HG03520 (cell line): Measurements from ENCODE around the gene THBS2.
"Not testable (repeated sequence)": the region's sequence is repeated elsewhere in the genome, so short reads cannot be mapped to it uniquely, and the experiment has no call there.

Source experiments
- ATAC-seq: cut with Tn5 transposase; IDR thresholded peaks from one replicate; pipeline ENCODE4 v1.9.1; 2021; ENCODE audit warnings: mild to moderate bottlenecking, moderate library complexity; ENCODE audit not compliant: unreplicated experiment

Gene THBS2

DNA sequence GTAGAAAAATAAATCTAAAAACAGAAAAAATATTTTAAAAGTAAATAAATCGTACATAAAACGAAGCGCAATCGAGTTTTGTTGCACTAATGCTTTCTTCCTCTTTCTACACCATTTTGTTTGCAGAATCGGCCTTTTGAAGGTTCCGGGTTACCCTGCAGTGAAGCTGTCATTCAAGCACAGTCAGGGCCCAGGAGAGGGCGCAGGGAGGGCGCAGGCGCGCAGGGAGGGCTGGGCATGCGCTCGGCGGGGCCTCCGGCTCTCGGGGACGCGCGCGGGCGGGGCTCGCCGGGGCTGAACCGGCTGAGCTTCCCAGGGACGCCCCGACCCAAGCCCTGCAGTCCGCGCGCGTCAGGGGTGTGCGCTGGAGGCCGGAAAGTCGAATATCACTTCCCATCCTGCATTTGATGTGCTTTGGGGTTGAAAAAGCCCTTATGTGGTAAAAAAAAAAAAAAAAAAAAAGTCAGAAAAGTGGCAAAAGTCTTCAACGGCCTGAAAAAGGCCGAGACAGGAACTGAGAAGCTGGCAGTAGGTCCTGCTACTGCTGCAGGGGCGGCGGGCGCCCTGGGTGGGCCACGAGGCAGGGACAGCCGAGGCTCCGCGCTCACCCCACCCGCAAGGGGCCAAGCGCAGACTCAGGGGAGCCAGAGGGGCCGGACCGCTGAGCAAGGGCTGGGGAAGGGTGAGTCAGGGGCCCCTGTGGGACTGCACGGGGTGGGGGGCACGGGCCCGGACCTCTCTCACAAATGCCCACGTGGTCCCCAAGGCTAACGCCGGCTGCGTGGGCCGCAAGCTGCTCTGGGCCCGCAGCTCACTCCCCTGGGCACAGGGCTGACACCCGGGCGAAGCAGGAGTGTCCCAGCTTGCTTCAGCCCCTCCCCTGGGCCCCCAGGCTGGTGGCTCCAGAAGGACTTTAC lies 40.5 kb downstream of the THBS2 start:
- peak; percentile 99 for ATAC-seq

DNA sequence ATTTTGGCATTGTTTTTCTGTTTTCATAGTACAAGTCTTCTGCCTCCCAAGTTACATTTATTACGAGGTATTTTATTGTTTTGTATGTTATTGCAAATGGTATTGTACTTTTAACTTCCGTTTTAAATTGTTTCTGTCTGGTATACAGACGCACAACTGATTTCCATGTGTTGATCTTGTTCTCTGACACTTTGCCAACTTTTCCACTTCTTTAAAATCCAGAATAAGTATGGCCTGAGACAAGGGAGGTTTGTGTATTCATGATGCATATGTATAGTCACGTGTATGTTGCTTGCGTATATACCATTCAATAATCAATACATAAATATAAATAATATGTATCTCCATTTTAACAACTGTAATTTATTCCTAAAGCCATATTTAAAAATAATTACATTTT lies 41.2 kb downstream of the THBS2 start:
- ATAC-seq: no peak

DNA sequence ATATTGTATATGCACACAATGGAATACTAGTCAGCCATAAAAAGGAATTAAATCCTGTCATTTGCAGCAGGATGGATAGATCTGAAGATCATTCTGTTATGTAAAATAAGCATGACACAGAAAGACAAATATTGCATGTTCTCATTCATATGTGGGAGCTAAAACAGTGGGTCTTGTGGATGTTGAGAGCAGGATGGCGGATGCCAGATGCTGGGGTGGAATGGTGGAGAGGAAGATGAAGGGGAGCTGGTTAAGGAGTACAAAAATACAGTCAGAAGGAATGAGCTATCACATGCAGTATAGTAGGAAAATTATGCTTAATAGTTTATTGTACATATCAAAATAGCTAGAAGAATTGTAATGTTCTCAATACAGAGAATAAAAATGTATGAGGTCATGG lies 41.8 kb downstream of the THBS2 start:
- no peak for ATAC-seq

DNA sequence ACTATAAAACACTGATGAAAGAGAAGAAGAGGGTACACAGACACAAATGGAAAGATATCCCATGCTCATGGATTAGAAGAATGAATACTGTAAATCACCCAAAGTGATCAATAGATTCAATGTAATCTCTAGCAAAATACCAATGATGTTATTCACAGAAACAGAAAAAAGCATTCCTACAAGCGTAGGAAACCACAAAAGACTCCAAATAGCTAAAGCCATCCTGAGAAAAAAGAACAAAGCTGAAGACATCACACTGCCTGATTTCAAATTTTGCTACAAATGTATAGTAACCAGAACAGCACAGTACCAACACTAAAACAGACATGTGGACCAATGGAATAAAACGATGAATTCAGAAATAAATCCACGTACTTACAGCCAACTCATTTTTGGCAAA lies 43.0 kb downstream of the THBS2 start:
- no peak for ATAC-seq

DNA sequence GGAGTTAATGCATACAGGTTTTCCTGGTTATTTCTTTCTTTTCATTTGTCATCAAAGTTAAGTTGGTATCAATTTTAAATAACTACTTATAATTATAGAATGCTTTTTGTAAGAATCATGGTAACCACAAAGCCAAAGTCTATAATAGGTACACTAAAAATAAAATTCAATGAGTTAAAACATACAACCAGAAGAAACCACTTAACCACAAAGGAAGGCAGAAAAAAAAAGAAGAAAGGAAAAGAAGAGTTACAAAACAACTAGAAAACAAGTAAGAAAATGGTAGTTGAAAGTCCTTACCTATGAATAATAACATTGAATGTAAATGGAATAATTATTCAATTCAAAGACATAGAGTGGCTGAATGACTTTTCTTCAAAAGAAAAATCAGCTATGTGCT lies 45.6 kb downstream of the THBS2 start:
- no peak for ATAC-seq

DNA sequence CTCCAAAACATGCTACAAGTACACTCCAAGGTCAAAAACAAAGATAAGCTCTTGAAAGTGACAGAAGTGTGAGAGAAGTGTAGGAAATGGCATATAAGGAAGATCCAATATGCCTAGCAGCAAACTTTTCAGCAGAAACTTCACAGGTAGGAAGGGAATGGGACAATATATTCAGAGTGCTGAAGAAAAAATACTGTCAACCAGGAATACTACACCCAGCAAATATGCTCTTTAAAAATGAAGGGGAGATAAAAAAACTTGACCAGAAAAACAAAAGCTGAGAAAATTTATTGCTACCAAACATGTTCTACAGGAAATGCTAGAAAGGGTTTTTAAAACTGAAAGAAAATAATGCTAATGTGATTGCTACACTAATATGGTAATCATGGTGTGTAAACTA lies 46.2 kb downstream of the THBS2 start:
- ATAC-seq: no peak

DNA sequence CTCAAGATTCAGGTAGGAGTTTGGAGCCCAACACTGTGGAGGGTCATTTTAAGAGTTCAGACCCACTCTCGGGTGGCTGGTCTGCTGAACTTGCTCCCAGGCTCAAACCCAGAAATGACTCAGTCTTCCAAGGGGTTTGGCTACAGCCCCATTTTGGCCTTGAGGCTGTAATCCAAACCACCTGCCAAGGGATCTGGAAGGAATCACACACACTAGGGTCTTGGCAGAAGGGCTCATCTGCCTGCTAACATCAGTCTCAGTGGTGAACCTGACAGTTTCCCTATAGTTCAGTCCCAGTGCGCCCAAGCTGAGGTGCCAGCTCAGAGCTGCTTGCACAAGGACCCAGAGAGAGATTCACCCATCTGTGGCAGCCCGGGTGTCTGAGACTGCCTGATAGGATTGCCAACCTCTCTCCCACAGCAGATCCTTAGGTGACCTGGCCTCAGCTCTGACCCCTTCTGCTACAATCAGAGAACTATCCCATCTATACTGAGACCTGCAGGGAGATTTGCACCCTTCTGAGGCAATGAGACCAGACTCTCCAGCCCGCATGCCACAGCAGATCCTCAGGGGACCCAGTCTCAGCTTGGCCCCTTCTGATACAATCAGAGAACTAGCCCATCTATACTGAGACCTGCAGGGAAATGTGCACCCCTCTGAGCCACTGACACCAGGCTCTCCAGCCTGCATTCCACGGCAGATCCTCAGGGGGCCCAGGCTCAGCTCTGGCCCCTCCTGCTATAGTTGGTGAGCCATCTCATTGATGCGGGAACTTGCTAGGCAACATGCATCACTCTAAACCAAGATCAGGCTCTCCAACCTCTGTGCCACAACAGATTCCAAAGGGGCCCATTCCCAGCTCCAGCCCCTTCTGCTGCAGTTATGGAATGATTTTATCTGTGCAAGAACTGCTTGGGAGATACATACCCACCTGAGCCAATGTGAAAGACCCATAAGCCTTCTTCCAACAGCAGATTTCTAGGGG lies 48.2 kb downstream of the THBS2 start:
- no peak for ATAC-seq

DNA sequence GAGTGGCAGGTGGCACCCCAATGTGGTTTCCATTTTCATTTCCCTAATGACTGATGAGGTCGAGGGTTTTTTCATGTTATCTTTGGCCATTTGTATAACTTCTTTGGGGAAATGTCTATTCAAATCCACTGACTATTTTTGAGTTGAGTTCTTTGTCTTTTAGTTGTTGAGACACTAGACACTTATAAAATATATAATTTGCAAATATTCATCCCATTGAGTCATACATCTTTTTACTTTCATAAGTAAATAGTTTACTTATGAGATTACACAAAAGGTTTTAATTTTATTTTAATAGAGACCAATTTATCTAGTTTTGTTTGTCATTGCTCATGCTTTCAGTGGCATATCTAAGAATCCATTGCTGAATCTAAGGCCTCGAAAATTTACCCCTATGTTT lies 49.5 kb downstream of the THBS2 start:
- no peak for ATAC-seq

DNA sequence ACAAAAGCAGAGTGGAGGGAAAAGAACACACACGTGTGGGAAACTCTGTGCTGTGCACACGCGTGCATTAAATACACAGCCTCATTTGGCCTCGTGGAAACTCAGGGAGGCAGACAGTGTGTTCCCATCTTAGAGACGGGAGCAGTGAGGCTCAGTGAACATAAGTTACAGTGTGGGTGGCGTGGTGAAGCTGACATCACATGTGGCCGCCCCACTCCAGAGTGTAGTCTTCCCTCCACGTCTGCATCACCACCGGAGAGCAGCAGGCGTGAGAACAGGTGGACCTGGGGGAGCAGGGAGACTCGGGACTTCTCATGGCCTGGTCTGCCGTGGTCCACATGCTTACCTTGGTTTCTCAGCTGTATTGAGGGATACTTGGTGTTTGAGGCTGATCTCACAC lies 51.7 kb downstream of the THBS2 start:
- ATAC-seq: no peak

DNA sequence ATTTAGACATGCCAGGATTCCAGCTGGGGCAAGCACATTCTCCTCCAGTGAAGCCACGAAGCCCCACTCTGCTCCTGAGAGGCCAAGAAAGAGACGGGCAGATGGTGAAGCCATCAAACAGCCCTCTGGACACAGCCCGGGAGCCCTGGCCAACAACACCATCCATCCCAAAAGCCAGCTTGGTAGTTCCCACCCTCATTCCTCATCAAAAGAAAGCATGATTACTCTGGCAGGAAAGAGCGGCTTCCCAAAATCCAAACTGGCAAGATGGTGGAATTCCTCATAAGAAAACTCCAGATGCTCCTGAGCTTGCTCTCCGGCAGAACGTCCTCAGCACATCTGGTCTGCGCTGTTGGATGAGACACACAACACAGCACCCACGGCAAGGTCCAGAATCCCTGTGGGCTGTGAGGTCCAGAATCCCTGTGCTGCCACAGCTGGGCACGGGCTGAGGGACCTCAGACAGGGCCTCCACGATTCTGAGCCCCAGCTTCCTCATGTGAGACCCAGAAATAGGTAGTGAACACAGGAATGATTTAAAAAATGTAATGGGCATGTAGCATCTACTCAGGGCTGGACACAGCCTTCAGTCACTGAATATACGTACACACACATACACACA lies 52.6 kb downstream of the THBS2 start:
- no peak for ATAC-seq

DNA sequence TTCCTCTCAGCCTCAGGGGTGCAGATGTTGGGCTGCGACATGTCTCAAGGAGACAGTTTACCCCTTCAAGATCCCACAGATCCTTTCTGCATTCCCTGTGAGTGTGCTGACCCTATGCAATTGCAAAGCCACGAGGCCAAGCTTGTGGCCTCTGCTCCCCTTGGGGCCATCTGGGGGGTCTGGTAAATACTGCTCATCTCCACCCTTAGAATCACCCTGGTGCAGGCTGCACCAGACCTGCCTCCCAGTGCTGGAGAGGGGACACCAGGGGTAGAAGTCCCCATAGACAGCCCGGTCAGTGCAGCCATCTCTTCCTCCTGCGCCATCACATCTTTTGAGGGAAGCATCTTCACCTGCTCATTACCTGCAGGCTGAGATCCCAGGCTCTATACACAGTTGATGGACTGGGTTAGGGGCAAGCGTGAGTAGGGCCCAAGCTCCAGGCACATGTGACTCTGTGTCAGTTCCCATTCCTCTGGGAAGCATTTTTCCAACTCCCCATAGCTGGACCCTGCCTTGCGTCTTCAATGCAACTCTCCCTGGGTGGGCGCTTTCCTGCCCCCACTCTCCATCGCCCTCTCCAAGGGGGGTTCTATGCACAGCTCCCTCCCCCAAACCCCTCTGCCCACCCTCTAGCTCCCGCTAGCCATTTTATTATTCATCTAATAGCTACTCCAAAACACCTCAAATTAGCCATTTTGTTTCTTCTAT lies 53.9 kb downstream of the THBS2 start:
- no peak for ATAC-seq

DNA sequence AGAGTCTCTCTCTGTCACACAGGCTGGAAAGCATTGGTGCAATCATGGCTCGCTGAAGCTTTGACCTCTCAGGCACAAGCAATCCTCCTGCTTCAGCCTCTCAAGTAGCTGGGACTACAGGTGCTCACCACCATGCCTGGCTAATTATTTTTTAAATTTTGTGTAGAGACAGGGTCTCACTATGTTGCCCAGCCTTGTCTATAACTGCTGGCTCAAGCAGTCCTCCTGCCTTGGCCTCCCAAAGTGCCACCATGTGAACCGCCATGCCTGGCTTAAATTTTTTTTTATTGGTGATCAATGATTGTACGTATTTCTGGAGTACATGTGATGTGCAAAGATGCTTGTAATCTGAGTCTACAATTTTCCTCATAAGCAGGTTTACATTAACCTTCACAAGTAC lies 54.8 kb downstream of the THBS2 start:
- ATAC-seq: no peak

DNA sequence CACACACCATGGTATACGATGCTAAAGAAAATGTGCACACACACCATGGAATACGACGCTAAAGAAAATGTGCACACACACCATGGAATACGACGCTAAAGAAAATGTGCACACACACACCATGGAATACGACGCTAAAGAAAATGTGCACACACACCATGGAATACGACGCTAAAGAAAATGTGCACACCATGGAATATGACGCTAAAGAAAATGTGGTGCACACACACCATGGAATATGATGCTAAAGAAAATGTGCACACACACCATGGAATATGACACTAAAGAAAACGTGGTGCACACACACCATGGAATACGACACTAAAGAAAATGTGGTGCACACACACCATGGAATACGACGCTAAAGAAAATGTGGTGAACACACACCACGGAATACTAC lies 55.7 kb downstream of the THBS2 start:
- not testable (repeated sequence) for ATAC-seq

DNA sequence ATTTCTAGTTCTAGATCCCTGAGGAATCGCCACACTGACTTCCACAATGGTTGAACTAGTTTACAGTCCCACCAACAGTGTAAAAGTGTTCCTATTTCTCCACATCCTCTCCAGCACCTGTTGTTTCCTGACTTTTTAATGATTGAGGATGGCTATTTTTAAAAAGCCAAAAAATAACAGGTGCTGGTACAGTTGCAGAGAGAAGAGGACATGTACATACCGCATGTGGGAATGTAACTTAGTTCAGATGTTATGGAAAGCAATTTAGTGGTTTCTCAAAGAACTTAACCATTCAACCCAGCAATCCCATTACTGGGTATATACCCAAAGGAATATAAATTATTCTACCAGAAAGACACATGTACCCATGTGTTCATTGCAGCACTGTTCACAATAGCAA lies 57.4 kb downstream of the THBS2 start:
- not testable (repeated sequence) for ATAC-seq

DNA sequence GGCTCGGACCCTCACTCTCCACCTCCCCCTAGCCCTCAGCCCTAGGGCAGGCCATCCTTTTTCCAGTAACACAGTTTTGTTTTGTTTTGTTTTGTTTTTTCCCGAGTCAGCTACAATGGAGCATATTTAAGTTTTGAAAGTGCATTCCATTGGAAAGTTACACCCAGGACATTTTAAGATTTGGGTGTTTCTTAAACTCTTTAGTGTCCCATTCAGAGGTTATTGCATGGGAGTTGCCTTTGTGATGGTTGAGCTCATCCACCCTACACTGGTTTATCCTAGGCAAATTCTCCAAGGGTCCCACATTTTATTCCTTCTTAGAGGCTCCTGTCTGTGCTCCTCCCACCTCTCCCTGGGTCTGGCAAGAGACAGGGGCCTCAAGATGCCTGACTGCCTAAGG lies 58.9 kb downstream of the THBS2 start:
- ATAC-seq: no peak

DNA sequence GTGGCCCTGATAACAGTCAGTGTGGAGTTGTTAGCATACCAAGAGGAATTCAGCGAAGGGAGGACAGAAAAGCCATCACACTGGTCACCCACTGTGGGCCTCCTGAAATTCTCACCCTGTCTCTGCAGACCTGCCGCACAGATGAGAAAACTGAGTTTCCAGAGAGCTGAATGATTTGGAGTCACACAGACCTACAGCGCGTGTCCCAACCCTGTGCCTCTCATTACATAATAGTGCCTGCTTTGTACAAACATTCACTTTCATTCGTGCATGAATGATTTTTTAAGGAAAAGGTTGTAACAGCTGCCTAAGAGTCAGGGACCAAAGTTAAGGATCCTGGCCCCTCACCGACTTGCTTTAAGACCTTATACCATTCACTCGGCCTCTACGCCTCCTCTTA lies 62.7 kb downstream of the THBS2 start:
- no peak for ATAC-seq

DNA sequence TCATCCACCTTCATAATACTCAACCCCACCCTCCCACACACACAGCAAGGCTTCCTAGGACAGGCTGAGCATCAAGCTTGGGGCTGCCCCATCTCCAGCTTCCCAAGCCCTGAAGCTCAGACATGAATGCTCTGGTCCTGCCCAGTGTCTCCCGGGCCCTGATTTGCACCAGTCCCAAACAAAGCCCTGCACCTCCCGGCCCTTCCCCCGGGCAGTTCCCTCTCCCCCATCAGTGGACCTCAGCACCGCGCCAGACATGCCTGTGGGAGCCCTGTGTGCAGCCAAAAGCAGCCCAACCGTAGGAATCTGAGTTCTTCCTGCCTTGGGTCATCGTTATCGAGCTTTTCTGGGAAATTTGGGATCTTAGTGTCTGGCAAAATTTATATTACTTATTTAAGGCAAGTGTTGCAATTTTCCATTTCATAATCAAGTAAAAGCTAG lies 63.5 kb downstream of the THBS2 start:
- no peak for ATAC-seq

DNA sequence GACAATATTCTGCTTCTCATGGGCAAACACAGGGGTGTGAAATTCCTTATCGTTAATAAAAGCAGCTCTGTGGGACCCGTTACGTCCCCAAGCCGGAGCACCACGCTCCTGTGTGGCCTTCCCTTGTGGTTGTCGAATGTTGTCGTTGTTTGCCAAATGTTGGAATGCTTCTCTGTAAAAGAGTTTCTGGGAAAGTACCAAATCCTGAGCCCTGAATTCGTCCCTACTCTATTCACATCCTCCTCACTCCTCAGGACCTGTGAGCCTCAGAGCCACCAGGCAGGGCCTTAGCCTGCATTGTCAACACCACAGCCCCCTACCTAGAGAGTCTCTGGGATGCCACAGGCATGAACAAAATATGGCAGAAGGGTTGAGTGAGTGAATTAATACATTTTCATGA lies 64.0 kb downstream of the THBS2 start:
- no peak for ATAC-seq

DNA sequence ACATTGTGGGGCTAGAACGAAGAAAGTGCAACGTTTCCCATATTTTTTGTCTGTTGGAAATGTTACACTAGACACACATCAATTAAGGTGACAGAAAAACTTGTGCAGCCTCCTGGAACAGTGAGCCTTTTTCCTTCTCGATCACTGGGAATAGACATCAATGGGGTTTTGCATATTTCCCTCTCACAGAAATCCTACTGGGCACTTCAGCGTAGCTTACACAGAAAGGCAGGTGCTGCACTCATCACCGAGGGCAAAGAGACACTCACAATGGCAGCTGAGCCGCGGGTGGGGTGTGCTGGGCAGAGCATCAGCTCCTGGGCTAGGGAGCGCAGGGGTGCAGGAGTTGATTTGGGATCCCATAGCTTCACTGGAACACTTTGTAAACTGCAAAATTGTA lies 64.5 kb downstream of the THBS2 start:
- no peak for ATAC-seq

DNA sequence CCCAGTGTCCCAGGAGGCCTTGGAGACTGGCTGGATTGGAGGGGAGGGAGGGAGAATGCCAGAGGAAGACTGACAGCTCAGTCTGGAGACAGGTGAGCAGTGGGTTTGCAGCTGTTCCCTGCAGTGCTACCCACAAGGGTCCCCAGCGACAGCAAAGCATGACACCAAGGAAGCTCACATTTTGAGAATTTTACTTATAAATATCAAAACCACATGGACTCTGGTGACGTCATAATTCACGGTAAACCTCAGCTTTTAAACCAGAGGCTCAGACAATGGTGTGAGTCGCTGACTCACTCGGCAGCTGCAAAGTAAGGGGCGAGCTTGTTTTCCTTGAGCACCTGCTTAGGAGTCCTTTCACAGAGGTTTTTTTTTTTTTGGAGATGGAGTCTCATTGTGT lies 65.2 kb downstream of the THBS2 start:
- no peak for ATAC-seq

DNA sequence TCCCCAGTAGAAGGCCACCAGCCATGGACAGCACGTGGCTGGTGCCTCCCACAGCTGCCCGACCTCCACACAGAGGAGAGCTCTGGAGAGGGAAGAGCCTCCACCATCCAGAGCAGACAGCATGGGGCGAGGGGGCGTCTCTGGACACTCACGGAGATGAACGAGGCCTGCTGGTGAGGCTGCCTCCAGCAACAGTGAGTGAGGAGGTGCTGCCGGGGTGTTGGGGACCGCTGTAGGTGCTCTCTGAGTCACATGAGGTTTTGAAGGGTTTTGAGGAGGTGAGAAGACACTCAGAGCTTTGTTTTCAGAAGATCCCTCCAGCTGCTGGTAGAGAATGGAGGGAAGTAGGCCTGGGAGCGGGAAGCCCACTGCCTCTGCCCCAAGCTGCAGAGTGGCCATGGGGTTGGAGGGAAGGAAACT lies 65.6 kb downstream of the THBS2 start:
- no peak for ATAC-seq
